Vein endothelial cell (primary cell): ENCODE results near the gene SELENOO. TPM values are rescaled to one million over a fixed set of nuclear protein-coding genes. Genes with fewer than 3 reads are reported as not detected.

Source experiments
- total RNA-seq: library from RNA; depleted of rRNA; stranded (reverse); fragments of >200 nt; gene quantifications from 2 replicates; pipeline ENCODE4 v1.2.3, GENCODE V29; 2012

The SELENOO gene, protein sequence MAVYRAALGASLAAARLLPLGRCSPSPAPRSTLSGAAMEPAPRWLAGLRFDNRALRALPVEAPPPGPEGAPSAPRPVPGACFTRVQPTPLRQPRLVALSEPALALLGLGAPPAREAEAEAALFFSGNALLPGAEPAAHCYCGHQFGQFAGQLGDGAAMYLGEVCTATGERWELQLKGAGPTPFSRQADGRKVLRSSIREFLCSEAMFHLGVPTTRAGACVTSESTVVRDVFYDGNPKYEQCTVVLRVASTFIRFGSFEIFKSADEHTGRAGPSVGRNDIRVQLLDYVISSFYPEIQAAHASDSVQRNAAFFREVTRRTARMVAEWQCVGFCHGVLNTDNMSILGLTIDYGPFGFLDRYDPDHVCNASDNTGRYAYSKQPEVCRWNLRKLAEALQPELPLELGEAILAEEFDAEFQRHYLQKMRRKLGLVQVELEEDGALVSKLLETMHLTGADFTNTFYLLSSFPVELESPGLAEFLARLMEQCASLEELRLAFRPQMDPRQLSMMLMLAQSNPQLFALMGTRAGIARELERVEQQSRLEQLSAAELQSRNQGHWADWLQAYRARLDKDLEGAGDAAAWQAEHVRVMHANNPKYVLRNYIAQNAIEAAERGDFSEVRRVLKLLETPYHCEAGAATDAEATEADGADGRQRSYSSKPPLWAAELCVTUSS
- 15.9 and 24.8 TPM in 2 replicates for total RNA-seq

DNA sequence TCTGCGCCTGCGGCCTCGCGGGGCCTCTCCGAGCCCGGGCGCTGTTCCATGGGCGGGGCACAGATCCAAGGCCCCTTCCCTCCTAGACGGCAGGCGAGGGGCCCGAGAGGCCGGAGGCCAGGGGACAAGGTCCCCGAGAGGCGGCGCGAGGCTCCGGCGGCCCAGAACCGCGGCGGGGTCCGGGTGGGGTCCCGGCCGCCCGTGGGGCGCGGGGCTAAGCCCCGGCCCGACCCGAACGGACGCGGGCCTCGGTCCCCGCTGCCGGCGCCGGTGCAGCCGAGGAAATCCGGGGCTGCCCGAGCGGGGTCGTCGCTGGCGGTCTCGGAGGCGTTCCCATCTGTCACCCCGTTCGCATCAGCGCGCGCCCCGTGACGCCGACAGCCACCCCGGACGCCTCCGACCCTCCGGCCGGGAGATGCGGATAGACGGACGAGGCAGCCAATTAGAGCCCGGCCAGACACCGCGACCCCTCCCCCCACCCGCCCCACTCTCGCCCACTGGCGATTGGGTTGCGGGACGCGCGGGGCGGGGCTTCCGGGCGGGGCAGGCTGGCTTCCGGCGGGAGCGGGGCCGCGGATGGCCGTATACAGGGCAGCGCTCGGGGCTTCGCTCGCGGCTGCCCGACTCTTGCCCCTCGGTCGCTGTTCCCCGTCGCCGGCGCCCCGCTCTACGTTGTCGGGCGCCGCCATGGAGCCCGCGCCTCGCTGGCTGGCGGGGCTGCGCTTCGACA, at the start of gene SELENOO:
Gene SELENOO (plus strand): TSS at position 551 of the 730 bp plus-strand sequence. CDS start 26 bp downstream, at position 577.

DNA sequence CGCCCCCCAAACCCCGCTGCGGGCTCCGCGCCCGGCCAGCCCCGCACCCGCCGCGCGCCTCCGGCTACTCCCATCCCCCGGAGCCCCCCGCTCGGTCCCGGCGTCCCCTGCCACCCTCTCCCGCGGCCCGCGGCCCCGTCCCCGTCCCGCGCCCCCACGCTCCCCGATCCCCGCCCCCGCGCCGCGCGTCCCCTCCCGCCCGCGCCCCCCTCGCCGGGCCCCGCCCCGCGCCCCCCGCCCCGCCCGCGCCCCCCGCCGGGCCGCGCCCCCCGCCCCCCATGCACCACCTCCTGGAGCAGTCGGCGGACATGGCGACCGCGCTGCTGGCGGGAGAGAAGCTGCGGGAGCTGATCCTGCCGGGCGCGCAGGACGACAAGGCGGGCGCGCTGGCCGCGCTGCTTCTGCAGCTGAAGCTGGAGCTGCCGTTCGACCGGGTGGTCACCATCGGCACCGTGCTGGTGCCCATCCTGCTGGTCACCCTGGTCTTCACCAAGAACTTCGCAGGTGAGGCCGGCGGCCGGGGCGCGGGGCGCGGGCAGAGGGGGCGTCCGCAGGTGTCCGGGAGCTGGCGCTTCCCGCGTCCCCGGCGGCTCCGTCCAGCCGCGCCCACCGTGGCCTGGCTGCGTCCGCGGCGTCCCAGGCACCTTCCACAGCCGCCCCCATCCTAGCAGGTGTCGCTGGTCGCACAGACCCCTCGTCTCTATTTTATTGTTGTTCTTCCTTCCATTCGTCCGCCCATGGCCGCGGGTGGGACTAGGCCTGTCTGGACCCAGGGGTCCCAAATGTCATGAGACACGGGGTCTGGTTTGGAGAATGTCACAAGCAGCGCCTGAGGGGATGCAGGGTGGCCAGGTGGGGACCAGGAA, 30.1 kb upstream of the SELENOO start, which contains the start of gene PANX2:
Gene PANX2 (plus strand): TSS at position 279 of the 866 bp plus-strand sequence. CDS start 0 bp downstream, at position 279.

DNA sequence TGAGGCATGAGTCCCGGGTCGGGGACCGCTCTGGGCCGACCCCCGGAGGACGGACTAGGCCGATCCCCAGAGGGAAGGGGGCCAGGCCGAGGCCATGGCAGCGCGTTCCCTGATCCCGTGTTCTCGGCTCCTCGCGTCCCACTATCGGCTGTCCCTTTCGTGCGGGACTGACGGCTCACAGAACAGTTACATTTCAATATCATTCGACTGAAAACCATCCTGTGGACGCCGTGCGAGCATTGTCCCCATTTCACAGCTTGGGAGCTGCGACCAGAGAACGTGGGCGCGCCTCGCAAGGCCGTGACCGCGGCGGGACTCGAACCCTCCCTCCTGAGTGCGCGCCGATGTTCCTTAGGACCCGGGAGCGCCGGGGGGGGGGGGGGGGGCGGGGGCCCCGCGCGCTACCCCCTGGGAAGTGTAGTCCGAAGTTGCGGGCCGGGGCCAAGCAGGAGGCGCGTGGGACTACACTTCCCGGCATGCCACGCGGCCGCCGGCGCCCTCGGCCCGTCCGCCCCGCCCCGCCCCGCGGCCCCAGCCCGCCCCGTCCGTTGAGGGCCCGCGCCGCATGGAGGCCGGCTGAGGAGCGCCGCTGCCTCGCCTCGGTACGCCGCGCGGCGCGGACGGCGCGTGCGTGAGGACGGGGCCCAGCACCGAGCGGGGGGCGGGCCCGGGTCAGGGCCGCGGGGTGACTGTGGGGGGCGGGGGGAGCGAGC, 15.3 kb upstream of the SELENOO start, which contains the start of gene TRABD:
Gene TRABD (plus strand): TSS at position 539 of the 713 bp plus-strand sequence. CDS start 7,148 bp downstream, outside the sequence.

DNA sequence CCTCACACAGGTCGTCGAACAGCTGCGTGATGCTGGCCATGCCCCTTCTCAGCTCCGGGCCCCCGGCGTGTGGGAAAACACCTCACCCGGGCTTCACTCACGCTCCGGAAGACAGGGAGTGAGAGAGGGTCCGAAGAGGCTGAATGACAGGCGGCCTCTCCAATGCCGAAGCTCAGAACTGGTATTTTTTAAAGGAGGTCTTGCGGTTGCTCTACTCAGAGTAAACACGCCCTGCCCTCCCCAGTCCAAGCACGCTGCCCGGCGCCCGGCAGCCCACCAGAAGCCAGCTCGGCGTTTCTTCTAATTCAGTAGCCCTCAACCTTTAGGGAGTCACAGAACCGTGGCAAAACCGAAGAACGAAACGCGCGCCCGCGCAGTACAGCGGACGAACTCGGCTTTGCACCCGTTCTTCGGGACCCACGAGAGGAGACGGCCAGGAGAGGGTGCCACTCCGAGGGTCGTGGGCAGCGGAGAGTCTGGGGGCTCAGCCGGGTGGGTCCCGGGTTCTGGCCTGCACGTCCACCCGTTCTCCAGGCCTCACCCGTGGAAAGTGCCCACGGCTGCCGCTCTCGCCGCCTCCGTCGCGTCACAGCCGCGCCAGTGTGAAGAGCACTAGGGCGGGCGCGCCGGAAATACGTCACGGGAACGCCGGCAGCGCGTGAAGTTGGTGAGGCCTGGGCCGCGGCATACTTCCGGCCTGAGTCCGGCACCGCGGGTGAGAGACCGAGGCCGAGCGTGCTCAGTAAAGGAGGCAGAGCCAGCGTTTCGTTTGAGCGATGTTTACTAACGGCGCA, 43.8 kb downstream of the SELENOO start, which contains the start of gene TUBGCP6:
Gene TUBGCP6 (minus strand): TSS at position 604 of the 794 bp plus-strand sequence. CDS start 564 bp downstream, at position 40.

DNA sequence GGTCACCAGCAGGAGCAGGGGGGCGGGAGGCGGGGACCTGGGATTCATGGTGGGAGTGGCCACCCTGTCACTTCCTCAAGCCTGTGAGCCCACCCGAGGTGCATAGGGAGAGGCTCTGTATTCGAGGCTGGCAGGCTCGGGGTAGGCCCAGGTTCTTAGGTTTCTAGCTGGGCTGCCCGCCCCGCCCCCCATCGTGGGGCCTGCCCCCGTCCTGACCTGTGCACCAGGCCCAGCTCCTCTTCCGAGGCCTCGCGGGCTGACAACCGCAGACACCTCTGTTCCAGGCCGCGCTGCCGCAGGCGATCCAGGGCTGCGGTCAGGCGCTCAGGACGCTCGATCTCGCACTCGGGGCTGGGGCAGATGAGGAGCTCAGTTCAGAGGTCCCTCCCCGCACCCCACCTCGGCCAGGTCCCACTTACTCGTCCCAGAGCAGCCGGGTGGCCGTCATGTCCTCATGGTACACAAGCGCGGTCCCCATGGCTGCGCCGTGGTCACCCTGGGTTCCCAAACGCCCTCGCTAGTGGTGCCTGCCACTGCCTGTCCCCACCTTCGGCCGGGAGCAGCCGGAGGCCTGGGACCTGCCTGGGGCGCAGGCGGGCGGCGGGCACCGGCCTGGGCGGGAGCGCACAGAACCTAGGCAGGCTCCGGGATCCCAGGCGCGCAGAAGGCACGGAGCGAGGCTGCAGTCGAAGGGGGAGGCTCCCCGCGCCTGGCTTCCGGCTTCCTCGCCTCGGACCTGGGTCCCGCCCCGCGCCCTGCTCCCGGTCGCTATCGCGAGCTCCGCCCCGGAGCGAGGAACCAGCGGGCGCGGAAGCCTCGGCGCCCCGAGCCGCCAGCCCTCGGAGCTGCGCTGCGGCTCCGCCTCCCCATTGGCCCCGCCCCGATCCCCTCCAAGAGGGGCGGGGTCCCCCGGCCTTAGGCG, 50.0 kb downstream of the SELENOO start, which contains the start of gene HDAC10:
Gene HDAC10 (minus strand): TSS at position 711 of the 922 bp plus-strand sequence. CDS start 233 bp downstream, at position 478.

DNA sequence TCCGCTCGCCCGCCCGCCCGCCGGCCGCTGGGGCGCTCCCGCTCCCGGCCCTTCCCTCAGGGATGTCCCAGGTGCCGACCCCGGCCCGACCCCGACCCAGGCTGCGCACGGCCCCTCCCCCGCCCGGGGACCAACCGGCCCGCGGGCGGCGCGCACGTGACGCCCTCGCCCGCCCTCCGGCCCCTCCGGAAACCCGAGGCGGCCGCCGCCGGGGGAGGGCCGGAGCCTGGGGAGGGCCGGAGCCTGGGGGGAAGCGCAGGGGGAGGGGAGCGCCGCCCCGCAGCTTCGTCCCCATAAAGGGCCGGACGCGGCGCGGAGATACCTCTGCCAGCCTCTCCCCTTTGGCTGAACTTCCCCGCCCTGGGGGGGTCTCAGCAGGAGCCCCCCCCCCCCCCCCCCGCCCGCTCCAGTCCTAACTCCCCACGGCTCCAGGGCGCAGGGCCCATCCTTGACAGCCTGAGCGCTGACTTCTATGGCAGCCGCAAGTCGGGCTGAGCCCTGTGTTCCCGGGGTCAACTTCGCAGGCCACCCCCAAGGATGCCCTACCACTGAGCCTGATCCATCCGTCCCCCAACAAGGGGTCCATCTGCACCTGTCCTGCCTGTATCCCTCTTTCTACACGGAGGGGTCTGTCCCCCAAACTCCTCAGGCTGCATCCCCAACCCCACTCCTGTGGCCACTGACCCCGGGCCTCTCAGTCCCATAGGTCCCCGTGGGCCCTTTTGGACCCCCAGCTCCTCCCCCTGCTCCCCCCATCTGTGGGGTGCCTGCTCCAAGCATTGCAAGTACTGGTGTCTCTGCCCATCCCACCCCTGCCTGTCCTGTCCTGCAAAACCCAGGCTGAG, 61.0 kb downstream of the SELENOO start, which contains the start of gene MAPK12:
Gene MAPK12 (minus strand): TSS at position 69 of the 845 bp plus-strand sequence. CDS start 174 bp downstream, outside the sequence.

Other genes starting within 250 kb of the SELENOO start
- 199 TPM in 2 replicates for gene PIM3, start 240.2 kb upstream of the SELENOO start, total RNA-seq
- gene IL17REL, start 188.2 kb upstream of the SELENOO start, total RNA-seq: under 0.01 and 0.33 TPM in 2 replicates
- gene TTLL8, start 142.7 kb upstream of the SELENOO start, total RNA-seq: not detected in 2 replicates
- gene MLC1, start 115.6 kb upstream of the SELENOO start, total RNA-seq: not detected in 2 replicates
- 28.6 and 46.7 TPM in 2 replicates for gene MOV10L1, start 111.0 kb upstream of the SELENOO start, total RNA-seq
- gene PANX2, start 30.3 kb upstream of the SELENOO start, total RNA-seq: 0.67 and 1.6 TPM in 2 replicates
- gene TRABD, start 15.1 kb upstream of the SELENOO start, total RNA-seq: 29.2 and 35.3 TPM in 2 replicates
- gene TUBGCP6, start 44.0 kb downstream of the SELENOO start, total RNA-seq: 29.1 and 31.0 TPM in 2 replicates
- gene HDAC10, start 50.3 kb downstream of the SELENOO start, total RNA-seq: 24.7 and 24.8 TPM in 2 replicates
- gene MAPK12, start 60.7 kb downstream of the SELENOO start, total RNA-seq: 73.3 and 79.7 TPM in 2 replicates
- 25.5 and 38.5 TPM in 2 replicates for gene MAPK11, start 69.4 kb downstream of the SELENOO start, total RNA-seq
- gene PLXNB2, start 106.6 kb downstream of the SELENOO start, total RNA-seq: 92.4 and 113 TPM in 2 replicates
- gene DENND6B, start 126.0 kb downstream of the SELENOO start, total RNA-seq: 2.1 and 4.2 TPM in 2 replicates
- 59.3 and 77.4 TPM in 2 replicates for gene PPP6R2, start 142.3 kb downstream of the SELENOO start, total RNA-seq